SHP77 treated with DMSO at 0.1 percent for 48 hours (cell line): Measurements from ENCODE around the gene HMGB1.
A peak's percentile ranks its signal among the peaks of the same experiment; 100 is the strongest.

Experiments
- DNase-seq: peaks from one replicate; lab custom pipeline; 2025; lab: John Stamatoyannopoulos, UW

HMGB1 gene

DNA sequence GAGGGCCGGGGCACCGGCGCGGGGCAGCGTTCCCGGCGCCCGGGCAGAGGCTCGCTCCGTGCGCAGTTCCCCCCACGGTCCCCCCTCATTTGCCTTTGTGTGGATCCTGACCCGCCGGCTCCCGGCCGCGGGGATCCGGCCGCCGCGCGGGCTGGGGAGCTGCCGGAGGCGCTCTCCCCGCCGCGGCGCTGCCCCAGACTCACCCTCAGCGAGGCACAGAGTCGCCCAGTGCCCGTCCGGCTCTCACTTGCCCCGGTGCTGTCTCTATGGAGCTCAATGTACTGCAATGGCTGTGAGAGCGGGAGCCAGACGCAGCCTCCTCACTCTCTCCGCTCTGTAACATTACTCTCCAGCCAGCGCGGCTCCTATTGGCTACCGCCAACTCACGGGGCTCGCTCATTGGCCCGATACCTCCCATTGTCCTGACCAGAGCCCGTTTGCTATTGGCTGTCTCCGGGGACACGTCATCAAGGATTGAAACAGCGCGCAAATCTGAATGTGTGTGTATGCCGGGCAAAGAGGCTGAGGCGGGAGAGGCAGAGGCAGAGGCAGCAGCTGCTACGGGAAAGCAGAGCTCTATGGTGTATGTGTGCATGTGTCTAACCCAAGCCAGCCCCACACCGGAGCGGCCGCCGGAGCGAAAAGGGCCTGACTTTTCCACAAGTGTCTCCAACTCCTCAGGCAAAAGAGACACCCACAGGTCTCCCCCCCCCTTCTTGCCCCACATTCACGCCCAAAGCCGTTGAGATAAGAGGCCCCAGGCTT is at the start of gene HMGB1:
TSS of gene HMGB1 (minus strand) at position 344 of the 765 bp plus-strand sequence. CDS start 2,256 bp downstream, outside the sequence.
- DNase-seq, result peak; percentile 97

DNA sequence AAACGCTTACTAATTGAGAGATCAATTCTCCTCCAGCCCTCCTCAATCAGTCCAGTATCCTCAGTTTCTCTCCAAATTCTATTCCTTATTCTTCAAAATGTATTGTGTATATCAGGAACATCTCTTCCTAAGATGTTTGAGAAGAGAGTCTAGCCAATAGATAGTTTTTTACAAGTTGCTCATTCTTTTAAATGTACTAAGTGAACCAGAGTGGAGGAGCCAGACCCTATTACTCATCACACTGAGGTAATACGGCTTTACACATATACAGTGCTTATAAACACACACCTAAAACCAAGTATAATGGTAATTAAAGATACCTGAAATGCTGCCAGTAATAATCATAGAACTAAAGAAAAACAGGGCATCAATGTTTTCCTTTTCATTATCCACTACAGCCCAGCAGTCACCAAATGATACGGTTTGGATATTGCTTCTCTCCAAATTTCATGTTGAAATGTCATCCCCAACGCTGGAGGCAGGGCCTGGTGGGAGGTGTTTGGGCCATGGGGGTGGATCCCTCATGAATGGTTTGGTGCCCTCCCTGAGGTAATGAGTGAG is 45.2 kb upstream of the HMGB1 start:
- DNase-seq, result no peak

DNA sequence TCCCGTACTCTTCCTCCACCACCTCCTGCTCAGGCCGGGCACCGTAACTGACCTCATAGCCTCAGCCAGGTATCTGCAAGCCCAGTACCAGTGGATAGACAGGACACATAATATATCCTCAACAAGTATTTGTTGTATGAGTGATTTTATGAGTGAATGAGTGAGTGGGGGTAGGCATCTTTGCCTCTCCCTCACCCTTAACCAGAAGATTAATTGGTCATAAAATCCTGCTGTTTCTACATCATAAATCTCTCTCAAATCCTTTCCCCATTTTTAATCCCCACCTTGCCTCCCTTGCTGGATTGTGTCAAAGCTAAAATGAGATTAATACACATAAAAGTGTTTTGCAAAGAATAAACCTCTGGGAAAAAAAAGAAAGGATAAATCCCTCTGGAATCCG is 44.4 kb upstream of the HMGB1 start:
- DNase-seq, result no peak

DNA sequence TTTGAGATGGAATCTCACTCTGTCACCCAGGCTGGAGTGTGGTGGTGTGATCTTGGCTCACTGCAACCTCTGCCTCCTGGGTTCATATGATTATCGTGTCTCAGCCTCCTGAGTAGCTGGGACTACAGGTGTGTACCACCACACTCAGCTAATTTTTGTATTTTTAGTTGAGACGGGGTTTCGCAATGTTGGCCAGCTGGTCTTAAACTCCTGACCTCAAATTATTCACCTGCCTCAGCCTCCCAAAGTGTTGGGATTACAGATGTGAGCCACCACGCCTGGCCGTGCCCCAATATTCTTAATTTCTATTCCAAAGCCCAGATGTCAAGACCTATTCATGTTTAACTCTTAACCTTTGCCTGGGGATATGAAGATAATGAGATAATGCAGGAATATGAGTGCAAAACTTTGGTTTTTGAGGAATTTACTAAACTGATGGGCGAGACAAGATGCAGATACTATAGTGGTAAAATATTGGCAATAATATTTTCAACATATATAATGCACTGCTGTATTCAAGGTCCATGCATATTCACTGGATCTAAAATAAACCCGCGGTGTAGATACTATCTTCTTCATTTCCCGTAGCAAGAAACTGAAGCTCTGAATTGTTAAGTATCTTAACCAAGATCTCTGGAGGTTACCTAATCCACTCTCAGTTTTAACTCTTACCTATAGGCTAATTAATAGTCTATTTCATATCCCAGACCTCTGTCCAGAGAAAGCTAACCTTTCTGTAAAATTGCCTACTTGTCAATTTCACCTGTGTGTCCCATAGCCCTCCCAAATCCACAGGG is 43.7 kb upstream of the HMGB1 start:
- no peak for DNase-seq

DNA sequence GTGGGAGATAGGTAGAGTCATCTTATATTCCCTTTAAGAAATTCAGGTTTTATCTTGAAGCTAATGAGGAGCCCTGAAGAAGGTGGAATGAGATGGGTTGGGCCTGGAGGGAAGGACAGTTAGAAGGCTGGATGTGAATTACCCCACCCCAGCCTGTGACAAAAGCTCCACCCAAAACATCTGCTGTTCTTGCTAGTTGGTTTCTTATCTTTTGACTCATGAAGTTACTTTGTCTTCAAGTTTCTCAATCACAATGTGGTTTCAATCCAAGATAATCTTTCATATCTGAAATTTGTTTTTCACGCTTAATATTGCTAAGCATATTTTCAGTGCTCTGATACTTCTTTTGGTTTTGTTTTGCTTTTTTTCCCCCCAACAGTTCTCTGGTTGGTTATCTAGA is 38.3 kb upstream of the HMGB1 start:
- DNase-seq, result no peak

DNA sequence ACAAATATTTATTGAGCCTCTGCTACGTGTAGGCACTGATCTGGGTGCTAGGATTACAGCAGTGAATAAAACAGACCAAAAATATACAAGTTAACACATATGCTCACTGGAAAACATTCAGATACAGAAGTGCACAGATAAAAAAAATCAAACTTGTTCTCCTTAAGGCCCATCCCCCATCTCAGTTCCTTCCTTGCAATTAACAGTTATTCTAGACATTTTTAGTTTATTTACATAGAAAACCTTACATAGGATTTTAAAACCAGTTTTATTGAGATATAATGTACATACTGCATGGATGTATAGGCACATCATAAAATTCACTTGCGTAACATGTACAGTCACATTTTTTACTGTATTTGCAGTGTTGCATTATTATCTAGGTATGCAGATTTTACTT is 36.5 kb upstream of the HMGB1 start:
- DNase-seq, result no peak

DNA sequence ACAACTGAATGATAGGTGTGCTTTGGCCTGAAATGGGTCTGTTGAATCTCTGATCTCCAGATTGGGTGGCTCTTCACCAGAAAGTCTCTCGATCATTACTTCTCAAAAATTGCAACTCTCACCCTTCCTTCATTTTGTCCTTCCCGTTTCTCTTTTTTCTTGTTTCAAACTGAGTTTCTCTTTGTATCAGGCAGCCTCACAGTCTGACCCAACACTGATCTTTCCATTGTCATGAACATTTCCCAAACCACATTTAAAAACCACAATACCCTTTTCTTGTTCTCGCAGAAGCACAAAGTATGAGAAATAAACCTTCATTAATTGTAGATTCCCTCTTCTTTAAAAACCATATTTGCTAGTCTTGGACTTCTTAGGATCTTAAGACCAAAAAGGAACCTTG is 33.6 kb upstream of the HMGB1 start:
- no peak for DNase-seq

DNA sequence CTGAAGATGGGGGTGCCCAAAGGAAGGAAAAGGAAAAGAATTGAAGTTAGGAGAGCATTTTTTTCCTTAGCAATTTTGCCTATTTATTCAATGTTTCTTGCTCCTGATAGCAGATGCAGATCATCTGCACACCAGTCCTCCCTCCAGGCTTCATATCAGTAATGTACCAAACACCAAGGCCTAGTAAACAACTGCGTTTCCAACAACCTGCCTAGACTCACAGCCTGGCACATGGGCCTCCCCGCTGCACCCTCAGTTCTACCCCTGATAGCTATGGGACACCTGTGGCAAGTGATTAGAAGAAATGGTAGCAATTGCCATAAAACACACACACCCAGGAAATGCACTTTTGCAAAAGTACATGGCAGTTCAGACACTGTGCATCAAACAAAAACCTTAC is 30.4 kb upstream of the HMGB1 start:
- DNase-seq, result no peak

DNA sequence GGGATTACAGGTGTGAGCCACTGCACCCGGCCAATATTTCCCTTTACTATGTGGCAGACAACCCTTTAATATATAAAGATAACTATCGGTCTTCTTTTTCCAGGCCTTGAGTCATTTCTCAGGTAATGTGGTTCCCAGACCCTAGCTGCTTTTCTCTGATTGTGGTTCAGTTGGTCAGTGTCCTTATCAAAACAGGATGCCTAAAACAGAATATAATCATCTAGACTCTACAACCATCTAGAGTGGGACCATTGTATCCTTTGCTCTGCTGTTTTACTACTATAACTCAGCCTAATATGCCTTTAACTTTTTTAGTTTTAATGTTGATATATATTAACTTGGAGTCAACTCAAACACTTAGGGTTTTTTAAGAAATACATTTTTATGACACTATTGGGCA is 30.0 kb upstream of the HMGB1 start:
- DNase-seq, result no peak

DNA sequence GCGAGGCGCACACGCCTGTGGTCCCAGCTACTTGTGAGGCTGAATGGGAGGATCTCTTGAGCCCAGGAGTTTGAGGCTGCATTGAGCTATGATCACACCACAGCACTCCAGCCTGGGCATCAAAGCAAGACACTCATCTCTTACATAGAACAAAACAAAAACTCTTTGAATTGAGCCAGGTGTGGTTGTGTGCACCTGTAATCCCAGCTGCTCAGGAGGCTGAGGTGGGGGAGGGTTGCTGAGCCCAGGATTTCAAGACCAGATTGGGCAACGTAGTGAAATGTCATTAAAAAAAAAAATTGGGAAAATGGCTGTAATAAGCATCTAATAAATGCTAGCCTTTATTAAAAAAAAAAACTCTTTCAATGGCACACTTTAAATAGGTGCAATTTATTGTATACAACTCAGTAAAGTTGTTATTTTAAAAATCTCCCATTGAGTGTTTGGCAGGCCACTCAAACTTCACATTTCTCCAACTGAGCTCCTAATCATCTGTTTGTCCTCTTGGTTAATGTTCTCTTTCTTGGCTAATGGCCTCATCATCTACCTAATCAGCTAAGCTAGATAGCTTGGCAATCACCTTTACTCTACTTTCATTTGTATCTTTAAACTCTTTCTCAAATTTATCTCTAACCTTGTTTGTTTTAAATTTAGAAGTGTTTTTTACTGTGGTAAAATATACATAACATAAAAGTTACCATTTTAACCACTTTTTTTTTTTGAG is 28.1 kb upstream of the HMGB1 start:
- DNase-seq, result no peak

DNA sequence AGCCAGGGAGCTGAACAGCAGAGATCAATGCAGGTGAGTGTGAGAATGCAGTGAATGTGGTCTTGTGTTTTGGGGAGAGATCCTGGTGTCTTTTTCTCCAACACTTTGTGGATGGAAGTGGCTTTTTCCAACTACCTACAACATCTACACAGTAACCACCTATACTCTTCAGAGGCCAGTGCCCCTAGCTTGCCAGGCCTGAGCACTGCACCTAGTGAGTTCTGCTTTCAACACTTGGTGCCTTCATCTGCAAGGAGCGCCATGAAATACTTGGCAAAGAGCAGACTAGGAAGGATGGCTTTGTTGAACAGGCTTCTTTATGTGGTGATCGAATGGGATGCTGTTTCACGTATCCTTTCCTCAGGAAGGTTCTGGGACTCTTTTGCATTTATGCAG is 21.3 kb upstream of the HMGB1 start:
- DNase-seq, result no peak

DNA sequence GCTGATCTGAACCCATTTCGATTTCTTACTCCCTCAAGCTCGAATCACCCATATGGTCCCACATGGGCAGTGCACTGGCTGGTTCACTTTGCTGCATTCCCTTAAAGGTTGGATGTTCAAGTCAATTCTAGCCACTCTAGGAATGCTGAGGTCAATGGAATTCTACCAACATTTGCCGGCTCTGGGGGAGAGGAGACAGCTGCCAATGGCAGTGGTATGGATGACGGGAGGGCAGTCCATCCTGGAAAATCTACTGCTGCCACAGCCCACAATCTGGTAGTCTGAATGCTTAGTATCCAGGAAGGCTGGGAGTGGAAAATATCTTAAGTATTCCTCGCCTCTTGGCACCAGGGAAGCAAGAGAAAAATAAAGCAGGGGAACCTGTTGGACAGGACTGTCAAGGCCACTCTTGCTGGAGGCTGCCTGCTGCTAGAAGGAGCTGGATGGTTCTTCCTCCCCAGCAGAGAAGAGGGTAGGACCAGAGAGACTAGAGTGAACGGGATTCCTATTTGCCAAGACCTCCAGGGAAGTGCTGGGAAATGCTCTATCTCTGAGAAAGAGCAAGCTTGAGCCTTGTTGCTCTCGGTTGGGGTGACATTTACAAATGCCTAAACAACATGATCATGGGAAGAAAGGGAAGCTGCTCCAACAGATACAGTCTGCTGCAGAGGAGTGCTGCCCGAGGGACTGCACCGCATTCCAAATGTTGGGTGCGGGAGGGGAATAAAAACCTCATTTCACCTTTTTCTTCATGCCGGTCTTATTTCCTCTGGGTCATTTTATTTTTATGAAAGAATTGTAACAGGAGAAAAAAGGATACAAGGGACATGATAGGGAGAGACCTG is 20.7 kb upstream of the HMGB1 start:
- no peak for DNase-seq

DNA sequence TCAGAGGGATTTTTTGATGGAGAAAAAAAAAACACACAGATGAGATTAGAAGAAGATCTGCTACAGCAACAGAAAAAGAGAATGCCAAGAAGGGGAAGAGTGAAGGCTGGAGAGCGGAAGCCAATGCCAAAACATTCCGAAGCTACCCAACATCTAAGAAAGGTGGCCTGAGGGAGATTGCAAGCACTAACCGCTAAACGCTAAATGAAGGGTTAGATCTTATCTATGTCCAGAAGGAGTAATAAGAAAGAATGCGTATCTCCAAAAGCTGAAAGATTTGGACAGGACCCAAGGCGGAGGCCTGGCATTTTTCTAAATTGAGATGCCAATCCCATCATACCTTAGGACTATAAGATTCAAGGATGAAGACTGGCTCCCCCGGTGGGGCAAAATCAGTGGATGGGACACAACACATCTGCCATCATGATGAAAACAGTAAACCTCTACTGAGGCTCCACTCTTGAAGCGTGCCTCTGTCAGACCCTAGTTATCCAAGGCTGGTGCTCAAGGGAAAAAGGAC is 15.6 kb upstream of the HMGB1 start:
- no peak for DNase-seq

DNA sequence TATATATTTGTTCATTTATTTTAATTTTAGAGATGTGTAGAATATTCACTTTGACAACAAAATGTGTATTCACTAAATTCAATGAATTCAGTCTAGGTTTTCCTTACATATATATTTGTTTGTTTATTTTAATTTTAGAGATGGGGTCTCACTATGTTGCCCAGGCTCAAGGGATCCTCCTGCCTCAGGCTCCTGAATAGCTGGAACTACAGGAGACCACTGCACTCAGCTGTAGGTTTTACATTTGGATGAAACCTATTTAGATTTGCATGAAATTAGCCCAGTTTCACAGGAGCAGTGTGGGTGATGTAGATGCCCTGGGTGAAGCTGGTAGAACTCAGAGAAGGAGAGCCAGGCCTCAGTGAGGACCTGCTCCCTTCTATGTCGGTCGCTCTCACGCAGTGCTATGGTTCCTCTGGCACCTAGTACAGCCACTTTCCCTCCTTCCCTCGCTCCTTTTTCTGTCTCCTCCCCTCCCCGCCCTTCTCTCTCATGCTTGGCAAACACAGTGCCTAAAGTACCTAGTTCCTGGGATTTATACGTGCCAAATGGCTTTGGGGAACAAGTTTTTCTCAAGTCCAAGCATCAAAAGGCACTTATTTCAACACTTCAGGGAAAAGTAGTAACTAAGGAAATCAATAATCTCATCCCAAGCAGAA is 14.7 kb upstream of the HMGB1 start:
- no peak for DNase-seq

DNA sequence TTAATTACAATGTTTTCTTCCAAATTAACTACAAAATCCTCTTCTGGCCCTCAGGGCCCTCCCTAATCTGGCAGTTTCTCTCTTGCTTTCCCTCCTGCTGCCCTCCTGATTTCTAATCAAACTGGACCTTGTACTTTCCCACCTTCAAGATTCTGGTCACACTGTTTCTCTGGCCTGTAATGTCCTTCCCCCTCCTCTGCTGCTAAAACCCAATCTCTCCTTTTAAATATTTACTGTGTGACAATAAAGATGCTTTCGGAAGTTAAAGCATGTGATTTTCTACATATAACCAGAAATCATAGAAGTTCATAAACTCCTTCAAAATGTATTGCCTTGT is 14.1 kb upstream of the HMGB1 start:
- no peak for DNase-seq

DNA sequence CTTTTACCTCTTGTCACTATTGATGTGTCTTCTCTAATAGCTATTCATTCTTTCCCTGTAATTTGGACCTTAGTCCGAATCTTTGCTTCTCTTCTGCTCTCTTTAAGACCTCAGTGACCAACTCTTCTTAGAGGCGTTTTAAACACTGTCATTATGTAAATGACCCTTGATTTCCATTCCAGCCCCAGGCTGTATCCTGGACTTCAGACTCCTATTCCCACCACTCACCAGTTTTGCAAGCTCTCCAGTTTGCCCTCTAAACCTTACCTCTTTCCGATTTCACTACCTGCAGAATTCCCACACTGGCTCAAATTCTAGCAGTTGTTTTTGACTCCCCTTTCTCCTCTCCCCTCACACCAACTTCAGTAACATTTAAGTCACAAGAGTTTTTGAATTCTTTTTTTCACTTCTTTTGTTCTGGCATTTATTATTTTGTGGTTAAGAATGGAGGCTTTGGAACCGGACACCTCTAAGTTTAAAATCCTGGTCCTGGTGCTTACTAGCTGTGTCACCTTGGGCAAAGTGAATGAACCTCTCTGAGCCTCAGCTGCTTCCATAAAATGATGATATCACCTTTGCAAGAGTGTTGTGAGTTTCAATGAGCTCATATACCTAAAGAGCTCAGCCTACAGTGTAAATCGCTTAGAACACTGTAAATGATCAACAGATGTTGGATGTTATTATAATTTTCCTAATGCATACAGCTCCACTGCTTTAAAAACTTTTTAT is 13.6 kb upstream of the HMGB1 start:
- no peak for DNase-seq

DNA sequence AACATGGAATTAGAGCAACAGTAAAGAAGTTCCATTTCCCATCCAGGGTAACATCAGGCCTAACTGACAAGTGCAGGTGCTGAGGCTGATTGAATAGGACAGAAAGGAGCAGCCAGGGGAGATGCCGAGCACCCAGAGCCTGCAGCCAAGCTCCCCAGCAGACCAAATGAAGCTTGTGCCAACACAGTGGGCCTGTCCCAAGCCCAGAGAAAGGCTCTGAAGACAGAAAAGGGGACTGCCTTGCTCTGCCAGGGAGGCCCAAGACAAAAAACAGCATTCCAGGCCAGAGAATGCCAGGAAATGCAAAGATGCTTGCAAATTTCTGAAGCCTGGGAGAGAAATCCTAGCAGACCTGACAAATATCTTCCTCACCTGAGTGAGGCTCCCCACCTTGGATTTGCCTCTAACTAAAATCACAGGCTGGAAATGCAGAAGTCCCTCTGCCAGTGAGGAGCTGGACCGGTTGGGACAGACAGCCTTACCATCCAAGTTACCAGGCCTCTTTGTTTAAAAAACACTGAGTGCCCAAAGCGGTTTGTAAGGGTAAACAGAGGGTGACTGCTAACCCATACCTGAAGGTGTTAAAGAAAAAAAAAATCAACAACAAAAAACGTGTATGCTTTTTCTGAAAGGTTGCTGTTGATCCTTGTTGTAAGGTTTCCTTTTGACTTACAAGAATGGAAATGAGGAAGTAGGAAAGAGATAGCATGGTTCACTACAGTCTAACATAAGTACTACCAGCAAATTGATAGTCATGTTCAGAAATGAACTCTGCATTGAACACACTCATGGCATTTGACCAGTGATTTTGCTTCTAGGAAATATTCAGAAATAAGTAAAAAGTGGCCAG is 11.8 kb upstream of the HMGB1 start:
- DNase-seq, result no peak

DNA sequence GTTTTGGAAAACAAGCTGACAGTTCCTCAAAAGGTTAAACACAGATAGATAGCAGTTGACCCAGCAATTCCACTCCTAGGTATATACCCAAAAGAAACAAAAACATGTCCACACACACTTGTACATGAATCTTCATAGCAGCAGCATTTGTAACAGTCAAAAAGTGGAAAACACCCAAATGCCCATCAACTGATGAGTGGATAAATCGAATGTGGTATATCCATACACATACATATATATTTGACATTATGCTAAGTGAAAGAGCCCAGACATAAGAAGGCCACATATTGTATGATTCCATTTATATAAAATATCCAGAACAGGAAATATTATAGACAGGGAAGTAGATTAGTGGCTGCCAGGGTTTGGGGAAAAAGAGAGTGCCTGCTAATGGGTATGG is 7.9 kb upstream of the HMGB1 start:
- no peak for DNase-seq

DNA sequence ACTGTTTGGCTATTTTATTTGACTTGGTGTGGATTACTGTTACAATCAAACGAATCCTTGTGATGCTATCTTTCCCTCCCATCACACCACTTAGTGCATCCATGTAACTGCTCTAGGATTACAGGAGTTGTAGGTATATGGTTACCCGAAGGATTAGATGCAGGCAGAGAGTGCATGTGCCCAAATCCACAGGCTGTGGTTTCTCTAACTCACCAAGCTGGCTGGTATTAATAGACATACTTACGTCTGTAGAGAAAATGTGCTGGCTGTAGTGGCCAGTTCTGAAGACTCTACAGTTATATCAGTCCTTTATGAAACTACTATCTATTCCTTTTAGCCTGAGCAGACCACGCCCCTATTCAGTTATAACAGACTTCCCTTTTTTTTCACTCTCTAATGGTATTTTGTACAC is 1.1 kb upstream of the HMGB1 start:
- no peak for DNase-seq
